K562 (cell line): ENCODE data around the gene UGT3A1.

Experiments
- ETS2 ChIP-seq: IDR thresholded peaks from 2 replicates; pipeline ENCODE4 v1.6.1; 2016; ENCODE audit warnings: borderline replicate concordance, missing genetic modification characterization, mild to moderate bottlenecking, moderate library complexity, missing compliant biosample characterization; ENCODE audit not compliant: poor library complexity, severe bottlenecking
- FIP1L1 ChIP-seq: fragments of 200-400 bp; formaldehyde crosslinking; IDR thresholded peaks from 2 replicates; pipeline ENCODE4 v1.6.1; 2018; ENCODE audit warnings: mild to moderate bottlenecking, low read depth, low read length; ENCODE audit not compliant: poor library complexity, severe bottlenecking
- JUN ChIP-seq, 2 experiments: sonication (generic) in 1 of 2; formaldehyde crosslinking in 1 of 2; IDR thresholded peaks; 2 replicates each; pipeline versions ENCODE4 v1.6.1 to v1.8.0; 2012 to 2022; ENCODE audit warnings: borderline replicate concordance in 2 of 2, mild to moderate bottlenecking in 2 of 2, improper control_type of control experiment in 1 of 2, low read depth in 1 of 2, low read length in 1 of 2, missing genetic modification reagents in 1 of 2
- MTA1 ChIP-seq: fragments of 450-650 bp; IDR thresholded peaks from 2 replicates; pipeline ENCODE4 v1.6.1; 2017; ENCODE audit warnings: borderline replicate concordance
- RAD21 ChIP-seq, 2 experiments: fragments of 250-450 bp in 1 of 2; fragments of 450-650 bp in 1 of 2; sonication (Bioruptor Pico) in 1 of 2; formaldehyde crosslinking in 1 of 2; IDR thresholded peaks in 1 of 2; conservative IDR thresholded peaks in 1 of 2; 2 replicates each; pipeline versions ENCODE4 v1.4.0 to v1.8.0; 2020 to 2022; ENCODE audit warnings: mild to moderate bottlenecking in 2 of 2, moderate library complexity in 1 of 2
- RBM39 ChIP-seq: fragments of 200-400 bp; formaldehyde crosslinking; optimal IDR thresholded peaks from 2 replicates; pipeline ENCODE3; 2018; ENCODE audit warnings: low read depth, low read length
- SMARCC2 ChIP-seq: fragments of 450-650 bp; IDR thresholded peaks from 2 replicates; pipeline ENCODE4 v1.6.1; 2017; ENCODE audit warnings: antibody characterized with exemption, moderate library complexity, mild to moderate bottlenecking, low read depth
- STAT5B ChIP-seq: fragments of 250-450 bp; sonication (Bioruptor Pico); IDR thresholded peaks from 2 replicates; pipeline ENCODE4 v1.8.0; 2021; ENCODE audit warnings: mild to moderate bottlenecking, inconsistent platforms
- TF ChIP-seq, protein P1 (sequence below), 3 experiments: IDR thresholded peaks in 2 of 3; conservative IDR thresholded peaks in 1 of 3; 2 replicates each; pipeline ENCODE4 v1.5.1; 2011 to 2012; ENCODE audit warnings: low read length in 3 of 3, mild to moderate bottlenecking in 3 of 3, control low read depth in 2 of 3, improper control_type of control experiment in 1 of 3, inconsistent platforms in 1 of 3, low read depth in 1 of 3, mixed read lengths in 1 of 3, moderate library complexity in 1 of 3; ENCODE audit not compliant: insufficient read depth in 2 of 3
- TF ChIP-seq, protein P2 (sequence below): fragments of 450-650 bp; IDR thresholded peaks from 2 replicates; pipeline ENCODE4 v1.7.0; 2016; ENCODE audit warnings: borderline replicate concordance

DNA sequence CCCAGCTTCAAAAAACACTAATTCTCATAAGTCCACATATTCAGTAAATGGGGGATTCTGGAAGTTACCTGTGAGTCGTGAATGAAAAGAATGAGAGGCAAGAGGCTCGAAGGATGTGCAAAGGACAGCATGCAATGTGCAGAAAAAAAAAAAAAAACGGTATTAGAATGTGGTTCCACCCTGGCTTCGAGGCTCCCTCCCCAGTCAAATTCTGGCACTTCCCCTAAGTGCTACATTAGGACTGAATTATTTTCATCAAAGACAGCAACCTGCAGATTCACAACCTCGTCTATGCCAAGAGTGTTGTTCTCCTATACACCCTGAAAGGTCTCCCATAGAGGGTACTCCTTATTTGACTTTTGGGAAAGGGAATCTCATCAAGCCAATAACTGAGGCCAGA is 69.3 kb downstream of the UGT3A1 start:
- TF ChIP-seq, protein P1, sequence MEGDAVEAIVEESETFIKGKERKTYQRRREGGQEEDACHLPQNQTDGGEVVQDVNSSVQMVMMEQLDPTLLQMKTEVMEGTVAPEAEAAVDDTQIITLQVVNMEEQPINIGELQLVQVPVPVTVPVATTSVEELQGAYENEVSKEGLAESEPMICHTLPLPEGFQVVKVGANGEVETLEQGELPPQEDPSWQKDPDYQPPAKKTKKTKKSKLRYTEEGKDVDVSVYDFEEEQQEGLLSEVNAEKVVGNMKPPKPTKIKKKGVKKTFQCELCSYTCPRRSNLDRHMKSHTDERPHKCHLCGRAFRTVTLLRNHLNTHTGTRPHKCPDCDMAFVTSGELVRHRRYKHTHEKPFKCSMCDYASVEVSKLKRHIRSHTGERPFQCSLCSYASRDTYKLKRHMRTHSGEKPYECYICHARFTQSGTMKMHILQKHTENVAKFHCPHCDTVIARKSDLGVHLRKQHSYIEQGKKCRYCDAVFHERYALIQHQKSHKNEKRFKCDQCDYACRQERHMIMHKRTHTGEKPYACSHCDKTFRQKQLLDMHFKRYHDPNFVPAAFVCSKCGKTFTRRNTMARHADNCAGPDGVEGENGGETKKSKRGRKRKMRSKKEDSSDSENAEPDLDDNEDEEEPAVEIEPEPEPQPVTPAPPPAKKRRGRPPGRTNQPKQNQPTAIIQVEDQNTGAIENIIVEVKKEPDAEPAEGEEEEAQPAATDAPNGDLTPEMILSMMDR (IDR thresholded peaks at IDR 0.05 in 2 of 3, conservative IDR thresholded peaks at IDR 0.05 in 1 of 3; ENCODE audit: insufficient read depth in 2 of 3, low read depth in 1 of 3, low read length in 3 of 3): no peak
- no peak for TF ChIP-seq FIP1L1
- no peak for TF ChIP-seq JUN (IDR thresholded peaks at IDR 0.05; ENCODE audit: borderline replicate concordance, low read depth, low read length)
- TF ChIP-seq JUN (CRISPR knock-in tag; IDR thresholded peaks at IDR 0.05; ENCODE audit: borderline replicate concordance): no peak
- TF ChIP-seq RAD21 (CRISPR knock-in tag; conservative IDR thresholded peaks at IDR 0.05 in 1 of 2, IDR thresholded peaks at IDR 0.05 in 1 of 2): no peak
- TF ChIP-seq STAT5B: no peak
- no peak for TF ChIP-seq RBM39
- no peak for TF ChIP-seq ETS2 (tag)
- TF ChIP-seq SMARCC2: no peak
- TF ChIP-seq, protein P2, sequence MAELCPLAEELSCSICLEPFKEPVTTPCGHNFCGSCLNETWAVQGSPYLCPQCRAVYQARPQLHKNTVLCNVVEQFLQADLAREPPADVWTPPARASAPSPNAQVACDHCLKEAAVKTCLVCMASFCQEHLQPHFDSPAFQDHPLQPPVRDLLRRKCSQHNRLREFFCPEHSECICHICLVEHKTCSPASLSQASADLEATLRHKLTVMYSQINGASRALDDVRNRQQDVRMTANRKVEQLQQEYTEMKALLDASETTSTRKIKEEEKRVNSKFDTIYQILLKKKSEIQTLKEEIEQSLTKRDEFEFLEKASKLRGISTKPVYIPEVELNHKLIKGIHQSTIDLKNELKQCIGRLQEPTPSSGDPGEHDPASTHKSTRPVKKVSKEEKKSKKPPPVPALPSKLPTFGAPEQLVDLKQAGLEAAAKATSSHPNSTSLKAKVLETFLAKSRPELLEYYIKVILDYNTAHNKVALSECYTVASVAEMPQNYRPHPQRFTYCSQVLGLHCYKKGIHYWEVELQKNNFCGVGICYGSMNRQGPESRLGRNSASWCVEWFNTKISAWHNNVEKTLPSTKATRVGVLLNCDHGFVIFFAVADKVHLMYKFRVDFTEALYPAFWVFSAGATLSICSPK: no peak
- no peak for TF ChIP-seq MTA1
